GM12892 (cell line): ENCODE results near the gene TCF19.

Source experiments
- DNase-seq: peaks from one replicate; pipeline ENCODE4 v3.0.0; 2011; ENCODE audit not compliant: insufficient read length
- FAIRE-seq: peaks from 2 replicates; lab custom pipeline; 2011; peaks lifted over from hg19 to GRCh38; lab: Jason Lieb, UNC
- POLR2A ChIP-seq: IDR thresholded peaks from 2 replicates; pipeline ENCODE4 v1.6.1; 2011; ENCODE audit warnings: low read depth, low read length, control low read depth
- POLR2AphosphoS5 ChIP-seq: IDR thresholded peaks from 2 replicates; pipeline ENCODE4 v1.6.1; 2011; ENCODE audit warnings: low read depth, low read length, control low read depth
- TAF1 ChIP-seq: IDR thresholded peaks from 2 replicates; pipeline ENCODE4 v1.6.1; 2011; ENCODE audit warnings: low read depth, mild to moderate bottlenecking, control low read depth, low read length, borderline replicate concordance

TCF19 gene

DNA sequence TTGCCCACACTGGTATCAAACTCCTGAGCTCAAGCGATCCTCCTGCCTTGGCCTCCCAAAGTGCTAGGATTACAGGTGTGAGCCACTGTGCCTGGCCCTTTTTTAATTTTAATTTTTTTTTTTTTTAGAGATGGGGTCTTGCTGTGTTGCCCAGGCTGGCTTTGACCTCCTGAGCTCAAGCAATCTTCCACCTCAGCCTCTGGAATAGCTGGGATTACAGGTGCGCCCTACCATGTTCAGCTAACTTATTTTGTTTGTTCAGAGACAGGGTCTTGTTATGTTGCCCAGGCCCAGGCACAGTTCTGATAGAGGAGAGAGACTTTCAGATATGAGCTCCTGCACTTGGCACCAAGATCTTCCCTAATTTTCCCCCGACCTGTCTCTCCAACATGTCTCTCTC is 27.6 kb upstream of the TCF19 start:
- no peak for FAIRE-seq
- TF ChIP-seq POLR2A (no peak), POLR2AphosphoS5 (no peak), TAF1 (no peak)
- DNase-seq, result no peak

DNA sequence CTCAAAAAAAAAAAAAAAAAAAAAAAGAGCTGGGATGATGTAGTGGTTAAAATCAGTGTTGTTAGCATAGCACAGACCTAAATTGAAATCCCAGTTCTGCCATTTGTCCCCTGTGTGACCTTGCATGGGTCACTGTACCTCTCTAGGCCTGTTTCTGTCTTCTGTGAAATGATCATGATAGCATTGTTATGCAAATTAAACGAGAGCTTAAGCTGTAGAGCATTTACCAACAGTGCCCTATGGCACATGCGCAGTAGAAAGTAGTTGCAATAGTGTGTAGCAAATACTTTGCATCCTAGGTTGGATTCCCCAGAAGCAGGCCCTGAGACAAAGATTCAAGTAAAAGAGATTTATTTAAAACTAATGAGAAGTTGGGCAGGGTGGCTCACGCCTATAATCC is 26.8 kb upstream of the TCF19 start:
- DNase-seq, result no peak
- no peak for FAIRE-seq

DNA sequence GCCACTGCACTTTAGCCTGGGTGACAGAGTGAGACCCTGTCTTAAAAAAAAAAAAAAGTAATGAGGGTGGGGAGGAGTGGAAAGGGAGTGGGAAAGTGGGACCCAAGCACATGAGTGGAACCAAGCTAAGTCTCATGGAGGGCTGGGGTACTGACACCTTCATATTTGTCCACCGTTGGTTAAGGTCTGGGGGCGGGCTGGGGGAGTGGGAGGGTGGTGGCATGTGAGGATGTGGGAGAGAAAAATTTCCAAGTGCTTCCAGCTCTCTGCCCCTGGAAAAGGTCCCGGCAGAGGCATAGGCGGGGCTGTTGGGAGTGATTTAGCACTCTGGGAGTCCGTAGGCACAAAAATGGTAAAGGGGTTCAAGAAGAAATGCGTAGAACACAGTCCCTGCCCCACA is 25.6 kb upstream of the TCF19 start:
- DNase-seq (no peak), FAIRE-seq (no peak)
- TF ChIP-seq POLR2AphosphoS5, result no peak
- TF ChIP-seq POLR2A, result no peak
- TF ChIP-seq TAF1, result no peak

More for the DNA sequence above, 26.8 kb upstream of the TCF19 start:
- TF ChIP-seq POLR2AphosphoS5 (no peak), POLR2A (no peak), TAF1 (no peak)

DNA sequence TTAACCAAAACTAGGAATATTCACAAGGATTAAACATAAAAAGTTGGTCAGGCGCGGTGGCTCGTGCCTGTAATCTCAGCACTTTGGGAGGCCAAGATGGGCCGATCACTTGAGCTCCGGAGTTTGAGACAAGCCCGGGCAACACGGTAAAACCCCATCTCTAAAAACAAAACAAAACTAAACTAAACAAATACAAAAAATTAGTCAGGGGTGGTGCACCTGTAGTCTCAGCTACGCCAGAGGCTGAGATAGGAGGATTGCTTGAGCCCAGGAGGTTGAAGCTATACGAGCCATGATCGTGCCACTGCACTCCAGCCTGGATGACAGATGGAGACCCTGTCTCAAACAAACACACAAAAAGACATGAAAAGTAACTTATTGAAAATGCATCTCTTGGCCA is 22.7 kb upstream of the TCF19 start:
- TF ChIP-seq POLR2AphosphoS5, result no peak
- TF ChIP-seq POLR2A, result no peak
- TF ChIP-seq TAF1, result no peak
- FAIRE-seq (no peak), DNase-seq (no peak)

DNA sequence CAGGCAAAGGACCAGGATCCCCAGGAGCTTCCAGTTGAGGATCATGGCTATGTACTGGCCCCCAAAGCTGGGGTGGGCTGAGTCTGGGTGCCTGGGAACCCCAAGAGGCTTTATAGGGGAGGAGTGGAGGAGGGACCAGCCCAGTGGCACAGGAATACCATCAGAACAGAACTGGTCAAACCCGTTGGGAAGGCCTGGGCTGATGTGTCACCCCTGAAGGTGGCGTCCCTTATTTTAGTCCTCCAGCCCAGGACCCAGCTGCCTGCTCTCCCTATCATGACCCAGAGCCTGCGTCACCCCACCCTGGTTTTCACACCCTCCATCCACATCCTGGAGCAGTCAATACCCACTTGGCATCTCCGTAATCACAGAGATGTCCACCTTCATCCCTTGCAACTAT is 19.4 kb upstream of the TCF19 start, which contains the start of gene PSORS1C2:
Gene PSORS1C2 (minus strand): TSS at position 85 of the 400 bp plus-strand sequence. CDS start 40 bp downstream, at position 45.
- DNase-seq (no peak), FAIRE-seq (no peak)
- TF ChIP-seq POLR2A, result no peak
- no peak for TF ChIP-seq TAF1
- TF ChIP-seq POLR2AphosphoS5, result no peak

DNA sequence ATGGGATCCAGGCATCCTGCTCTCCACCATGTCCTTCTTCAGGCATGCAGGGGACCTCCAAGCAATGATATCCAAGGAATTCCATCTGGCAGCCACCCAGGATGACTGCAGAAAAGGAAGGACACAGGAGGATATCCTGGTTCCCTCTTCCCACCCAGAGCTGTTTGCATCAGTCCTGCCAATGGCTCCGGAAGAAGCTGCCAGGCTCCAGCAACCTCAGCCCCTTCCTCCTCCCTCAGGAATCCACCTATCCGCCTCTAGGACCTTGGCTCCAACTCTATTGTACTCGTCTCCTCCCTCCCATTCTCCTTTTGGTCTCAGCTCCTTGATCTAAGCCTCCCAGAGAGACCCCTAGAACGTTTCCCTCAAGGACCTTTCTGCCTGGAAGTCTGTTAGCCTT is 18.8 kb upstream of the TCF19 start:
- FAIRE-seq (no peak), DNase-seq (no peak)
- TF ChIP-seq POLR2A (no peak), TAF1 (no peak), POLR2AphosphoS5 (no peak)

DNA sequence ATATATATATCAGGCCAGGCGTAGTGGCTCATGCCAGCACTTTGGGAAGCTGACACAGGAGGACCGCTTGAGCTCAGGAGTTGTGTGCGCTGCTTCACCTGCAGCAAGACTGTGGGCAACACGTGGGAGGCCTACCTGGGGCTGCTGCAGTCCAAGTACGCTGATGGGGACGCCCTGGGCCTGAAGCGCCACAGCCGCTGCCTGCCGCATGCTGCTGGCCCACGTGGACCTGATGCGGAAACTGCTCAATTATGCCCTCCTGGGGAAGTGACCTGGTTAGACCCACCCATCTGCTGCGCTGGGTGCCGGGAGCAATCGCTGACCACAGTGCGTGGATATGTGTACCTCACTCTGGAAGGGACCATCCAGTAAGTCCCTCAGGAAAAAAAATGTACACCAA is 17.7 kb upstream of the TCF19 start:
- TF ChIP-seq POLR2A (no peak), POLR2AphosphoS5 (no peak), TAF1 (no peak)
- FAIRE-seq (no peak), DNase-seq (no peak)

DNA sequence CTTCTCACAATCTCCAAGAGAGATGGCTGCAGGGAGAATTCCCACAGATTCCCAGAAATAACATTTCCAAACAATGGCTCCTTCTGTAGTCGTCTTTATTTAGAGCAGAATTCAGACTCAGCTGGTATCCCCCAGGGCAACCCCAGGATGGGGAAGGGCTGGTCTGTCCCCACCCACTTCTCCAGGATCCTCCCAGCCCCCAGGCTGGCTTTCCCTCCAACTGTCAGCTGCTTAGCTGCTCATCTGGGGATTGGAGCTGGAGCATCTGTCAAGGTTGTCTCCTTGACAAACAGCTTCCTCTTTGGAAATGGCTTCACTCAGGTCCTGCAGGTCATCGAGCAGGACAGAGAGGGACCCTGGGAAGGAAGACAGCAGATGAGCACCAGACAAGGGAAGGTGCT is 16.0 kb upstream of the TCF19 start:
- FAIRE-seq (no peak), DNase-seq (no peak)
- TF ChIP-seq POLR2A (no peak), POLR2AphosphoS5 (no peak), TAF1 (no peak)

DNA sequence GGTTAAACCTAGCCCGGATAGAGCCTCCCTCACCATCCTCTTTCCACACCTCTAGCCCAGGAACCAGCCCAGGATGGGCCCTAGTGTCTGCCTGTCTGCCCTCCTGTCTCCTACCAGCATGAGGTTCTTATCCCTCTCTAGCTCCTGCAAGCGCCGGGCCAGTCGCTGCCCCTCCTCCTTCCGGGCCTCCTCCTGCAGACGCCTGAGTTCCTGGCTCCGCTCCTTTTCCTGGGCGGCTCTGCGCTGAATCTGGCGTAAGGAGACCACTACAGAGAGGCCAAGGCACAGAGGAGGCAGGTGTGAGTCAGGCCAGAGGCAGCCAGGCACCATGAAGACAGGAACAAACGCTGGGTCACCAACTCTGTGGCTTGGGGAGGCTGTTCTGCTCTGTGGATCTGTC is 15.2 kb upstream of the TCF19 start:
- TF ChIP-seq POLR2AphosphoS5, result no peak
- TF ChIP-seq TAF1, result no peak
- FAIRE-seq (no peak), DNase-seq (no peak)

DNA sequence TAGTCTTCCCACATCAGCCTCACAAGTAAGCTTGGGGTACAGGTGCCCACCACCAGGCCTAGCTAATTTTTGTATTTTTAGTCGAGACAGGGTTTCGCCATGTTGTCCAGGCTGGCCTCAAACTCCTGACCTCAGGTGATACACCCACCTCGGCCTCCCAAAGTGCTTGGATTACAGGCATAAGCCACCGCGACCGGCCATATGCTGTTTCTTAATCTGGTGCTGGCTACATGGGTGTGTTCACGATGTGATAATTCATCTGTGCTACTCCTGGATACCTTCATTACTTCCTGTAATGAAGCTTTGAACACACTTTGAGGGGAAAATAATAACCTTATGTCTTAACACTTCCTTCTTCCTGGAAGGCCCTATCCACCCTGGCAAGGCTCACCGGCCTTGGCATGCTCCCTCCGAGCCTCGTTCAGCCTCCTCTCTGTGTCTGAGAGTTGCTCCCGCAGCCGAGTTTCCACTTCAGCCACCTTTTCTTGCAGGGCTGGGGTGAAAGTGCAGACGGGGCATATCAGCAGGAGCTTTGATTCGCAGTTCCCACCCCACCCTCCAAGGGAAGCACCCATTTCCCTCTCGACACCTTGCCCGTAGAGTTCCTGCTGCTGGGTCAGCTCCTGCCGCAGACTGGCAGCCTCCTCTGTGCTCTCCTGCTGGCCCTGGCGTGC is 14.0 kb upstream of the TCF19 start:
- DNase-seq (no peak), FAIRE-seq (no peak)
- TF ChIP-seq TAF1, result no peak
- no peak for TF ChIP-seq POLR2AphosphoS5
- TF ChIP-seq POLR2A, result no peak

DNA sequence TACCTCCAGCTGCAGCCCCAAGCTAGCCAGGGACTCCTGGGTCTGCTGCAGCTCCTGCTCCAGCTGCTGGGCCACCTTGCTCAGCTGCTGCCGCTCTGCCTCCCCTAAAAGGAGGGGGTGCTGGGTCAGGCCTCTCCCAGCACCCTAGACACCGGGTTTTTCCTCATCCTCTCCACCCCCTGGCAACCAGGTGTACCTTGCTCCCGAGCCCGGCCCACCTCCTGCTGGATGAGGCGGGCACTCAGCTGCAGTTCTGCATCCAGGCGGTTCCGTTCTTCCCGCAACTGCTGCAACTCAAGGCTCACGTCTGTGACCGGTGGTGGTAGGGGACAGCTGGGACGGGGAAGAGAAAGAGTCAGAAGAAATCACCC is 13.4 kb upstream of the TCF19 start:
- TF ChIP-seq POLR2AphosphoS5 (no peak), POLR2A (no peak), TAF1 (no peak)
- DNase-seq, result no peak
- FAIRE-seq, result no peak

DNA sequence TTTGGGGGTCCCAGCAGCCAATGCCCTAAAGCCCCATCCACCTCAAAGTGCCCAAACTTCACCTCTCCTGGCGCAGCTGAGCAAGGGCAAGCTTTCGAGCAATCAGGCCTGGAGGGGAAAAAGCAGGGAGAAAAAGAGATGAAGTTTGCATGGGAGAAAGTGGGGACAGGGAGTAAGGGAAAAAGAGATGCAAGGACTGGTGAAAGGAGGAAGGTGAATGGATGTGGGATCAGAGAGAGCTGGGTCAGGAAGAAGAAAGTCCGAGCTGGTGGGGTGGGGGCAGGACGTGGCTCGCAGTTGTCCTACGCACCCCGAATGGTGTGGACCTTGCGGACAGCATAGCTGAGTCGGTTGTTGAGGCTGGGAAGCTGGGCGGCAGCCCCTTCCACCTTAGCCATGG is 13.0 kb upstream of the TCF19 start:
- FAIRE-seq (no peak), DNase-seq (no peak)
- TF ChIP-seq TAF1, result no peak
- no peak for TF ChIP-seq POLR2A
- no peak for TF ChIP-seq POLR2AphosphoS5

DNA sequence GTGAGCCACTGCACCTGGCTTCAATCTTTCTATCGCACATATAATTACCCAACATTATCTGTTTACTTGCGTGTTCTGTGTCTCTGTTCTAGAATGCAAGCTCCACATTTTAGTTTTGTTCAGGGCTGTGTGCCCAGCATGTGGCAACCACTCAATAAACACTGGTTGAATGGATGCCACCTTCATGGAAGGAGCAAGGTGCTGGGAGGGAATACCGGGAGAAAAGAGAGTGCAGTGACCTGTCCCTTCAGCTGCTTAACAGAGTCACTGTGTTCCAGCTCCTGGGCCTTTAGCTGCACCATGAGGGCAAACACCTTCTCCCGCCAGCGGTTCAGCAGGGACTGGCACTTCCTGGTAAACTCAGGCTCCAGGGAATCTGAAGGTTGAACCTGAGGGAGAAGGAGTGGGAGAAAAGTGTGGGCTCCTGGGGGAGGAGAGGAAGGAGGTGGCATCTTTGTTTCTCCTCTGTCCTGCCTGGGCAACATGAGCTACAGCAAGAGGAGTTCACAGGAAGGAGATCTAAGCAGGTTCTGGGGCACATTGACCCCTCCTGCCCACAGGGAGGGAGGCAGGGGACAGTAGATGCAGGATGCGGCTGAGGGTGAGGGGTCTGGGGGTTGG is 8.5 kb upstream of the TCF19 start:
- no peak for TF ChIP-seq POLR2A
- TF ChIP-seq TAF1, result no peak
- no peak for TF ChIP-seq POLR2AphosphoS5
- DNase-seq, result no peak
- FAIRE-seq, result no peak
